ENCODE results near the gene NDUFB10. TPM values are rescaled to one million over a fixed set of nuclear protein-coding genes. Genes with fewer than 3 reads are reported as not detected.

NDUFB10 gene
- total RNA-seq, 1 donor from 2014 or later, result 153 TPM

GRCh38 chr16:1940273-1941161, 18.8 kb upstream of the NDUFB10 start:
- no peak for TF ChIP-seq EZH2 (IDR thresholded peaks at IDR 0.05; ENCODE audit: insufficient read depth, low read length)
- TF ChIP-seq, protein P1, sequence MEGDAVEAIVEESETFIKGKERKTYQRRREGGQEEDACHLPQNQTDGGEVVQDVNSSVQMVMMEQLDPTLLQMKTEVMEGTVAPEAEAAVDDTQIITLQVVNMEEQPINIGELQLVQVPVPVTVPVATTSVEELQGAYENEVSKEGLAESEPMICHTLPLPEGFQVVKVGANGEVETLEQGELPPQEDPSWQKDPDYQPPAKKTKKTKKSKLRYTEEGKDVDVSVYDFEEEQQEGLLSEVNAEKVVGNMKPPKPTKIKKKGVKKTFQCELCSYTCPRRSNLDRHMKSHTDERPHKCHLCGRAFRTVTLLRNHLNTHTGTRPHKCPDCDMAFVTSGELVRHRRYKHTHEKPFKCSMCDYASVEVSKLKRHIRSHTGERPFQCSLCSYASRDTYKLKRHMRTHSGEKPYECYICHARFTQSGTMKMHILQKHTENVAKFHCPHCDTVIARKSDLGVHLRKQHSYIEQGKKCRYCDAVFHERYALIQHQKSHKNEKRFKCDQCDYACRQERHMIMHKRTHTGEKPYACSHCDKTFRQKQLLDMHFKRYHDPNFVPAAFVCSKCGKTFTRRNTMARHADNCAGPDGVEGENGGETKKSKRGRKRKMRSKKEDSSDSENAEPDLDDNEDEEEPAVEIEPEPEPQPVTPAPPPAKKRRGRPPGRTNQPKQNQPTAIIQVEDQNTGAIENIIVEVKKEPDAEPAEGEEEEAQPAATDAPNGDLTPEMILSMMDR (IDR thresholded peaks at IDR 0.05; ENCODE audit: insufficient read depth, low read depth, low read length), result no peak
- H3K4me3 ChIP-seq (ENCODE audit: insufficient read depth, low read depth, low read length), result peak overlapping the region; percentile 35
- H3K36me3 Mint-ChIP-seq (ENCODE audit: low read depth, unreplicated experiment), result peaks cover 5% of the 10 kb centered on the region
- no peaks in the 10 kb centered on the region for H3K27me3 ChIP-seq (ENCODE audit: insufficient read depth, low read length)
- H3K4me1 Mint-ChIP-seq (ENCODE audit: low read depth, unreplicated experiment), result peaks cover 10% of the 10 kb centered on the region
- peaks cover 16% of the 10 kb centered on the region for H3K79me2 ChIP-seq (ENCODE audit: insufficient read depth, low read length)
- DNase-seq (ENCODE audit: low read depth), result no peak
- H3K27me3 Mint-ChIP-seq (ENCODE audit: low read depth, unreplicated experiment), result no peaks in the 10 kb centered on the region
- no peaks in the 10 kb centered on the region for H3K9me3 ChIP-seq (ENCODE audit: insufficient read depth, low read depth, low read length)
- peak overlapping the region; percentile 78 for H3K9ac ChIP-seq (ENCODE audit: low read length)
- no peak overlapping the region for H3K27ac Mint-ChIP-seq (ENCODE audit: unreplicated experiment)
- no peak overlapping the region for H3K4me3 Mint-ChIP-seq (ENCODE audit: unreplicated experiment)
- peaks cover 10% of the 10 kb centered on the region for H3K36me3 ChIP-seq (ENCODE audit: insufficient read depth, low read length)
- H3K27ac ChIP-seq (ENCODE audit: low read depth, low read length), result peak overlapping the region; percentile 81
- peaks cover 10% of the 10 kb centered on the region for H4K20me1 ChIP-seq (ENCODE audit: insufficient read depth, low read length)
- H3K9me3 Mint-ChIP-seq (ENCODE audit: unreplicated experiment), result no peaks in the 10 kb centered on the region
- no peak for FAIRE-seq
- H2AFZ ChIP-seq (ENCODE audit: low read depth, low read length), result no peak overlapping the region
- H3K4me2 ChIP-seq (ENCODE audit: low read length), result peak overlapping the region; percentile 97
- H3K4me1 ChIP-seq (ENCODE audit: insufficient read depth, low read length), result peaks cover 21% of the 10 kb centered on the region

- Histone ChIP-seq H2AFZ (ENCODE audit: low read depth, low read length) (no peak overlapping the region), H4K20me1 (ENCODE audit: insufficient read depth, low read length) (peaks cover 10% of the 10 kb centered on the region), H3K79me2 (ENCODE audit: insufficient read depth, low read length) (peaks cover 16% of the 10 kb centered on the region), H3K27me3 (ENCODE audit: insufficient read depth, low read length) (no peaks in the 10 kb centered on the region), H3K36me3 (ENCODE audit: insufficient read depth, low read length) (peaks cover 10% of the 10 kb centered on the region), H3K27ac (ENCODE audit: low read depth, low read length) (peak overlapping the region; percentile 81), H3K4me2 (ENCODE audit: low read length) (peak overlapping the region; percentile 97), H3K9ac (ENCODE audit: low read length) (peak overlapping the region; percentile 85), H3K4me1 (ENCODE audit: insufficient read depth, low read length) (peaks cover 21% of the 10 kb centered on the region), H3K9me3 (ENCODE audit: insufficient read depth, low read depth, low read length) (no peaks in the 10 kb centered on the region), H3K4me3 (ENCODE audit: insufficient read depth, low read depth, low read length) (peak overlapping the region; percentile 70)
- Mint-ChIP-seq H3K4me1 (ENCODE audit: low read depth, unreplicated experiment) (peaks cover 10% of the 10 kb centered on the region), H3K27me3 (ENCODE audit: low read depth, unreplicated experiment) (no peaks in the 10 kb centered on the region), H3K27ac (ENCODE audit: unreplicated experiment) (peak overlapping the region; percentile 58), H3K9me3 (ENCODE audit: unreplicated experiment) (no peaks in the 10 kb centered on the region), H3K4me3 (ENCODE audit: unreplicated experiment) (peak overlapping the region; percentile 86), H3K36me3 (ENCODE audit: low read depth, unreplicated experiment) (peaks cover 5% of the 10 kb centered on the region)
- DNase-seq (ENCODE audit: low read depth) (peak; percentile 94), FAIRE-seq (no peak)
- TF ChIP-seq, protein P1 (IDR thresholded peaks at IDR 0.05; ENCODE audit: insufficient read depth, low read depth, low read length), result peak; percentile 54
- no peak for TF ChIP-seq EZH2 (IDR thresholded peaks at IDR 0.05; ENCODE audit: insufficient read depth, low read length)
Measured at GRCh38 chr16:1941162-1942046, 17.9 kb upstream of the NDUFB10 start.
